H54 (cell line): Measurements from ENCODE around the gene INF2.

Source experiments
- DNase-seq: peaks from one replicate; pipeline ENCODE4 v3.0.0; 2011; ENCODE audit warnings: low spot score, mixed read lengths; ENCODE audit not compliant: insufficient read length
- FAIRE-seq: peaks from 3 replicates; lab custom pipeline; 2011; peaks lifted over from hg19 to GRCh38; lab: Jason Lieb, UNC
- POLR2A ChIP-seq: IDR thresholded peaks from 2 replicates; pipeline ENCODE4 v1.6.1; 2011; ENCODE audit warnings: low read depth, mild to moderate bottlenecking, low read length

INF2 gene

DNA sequence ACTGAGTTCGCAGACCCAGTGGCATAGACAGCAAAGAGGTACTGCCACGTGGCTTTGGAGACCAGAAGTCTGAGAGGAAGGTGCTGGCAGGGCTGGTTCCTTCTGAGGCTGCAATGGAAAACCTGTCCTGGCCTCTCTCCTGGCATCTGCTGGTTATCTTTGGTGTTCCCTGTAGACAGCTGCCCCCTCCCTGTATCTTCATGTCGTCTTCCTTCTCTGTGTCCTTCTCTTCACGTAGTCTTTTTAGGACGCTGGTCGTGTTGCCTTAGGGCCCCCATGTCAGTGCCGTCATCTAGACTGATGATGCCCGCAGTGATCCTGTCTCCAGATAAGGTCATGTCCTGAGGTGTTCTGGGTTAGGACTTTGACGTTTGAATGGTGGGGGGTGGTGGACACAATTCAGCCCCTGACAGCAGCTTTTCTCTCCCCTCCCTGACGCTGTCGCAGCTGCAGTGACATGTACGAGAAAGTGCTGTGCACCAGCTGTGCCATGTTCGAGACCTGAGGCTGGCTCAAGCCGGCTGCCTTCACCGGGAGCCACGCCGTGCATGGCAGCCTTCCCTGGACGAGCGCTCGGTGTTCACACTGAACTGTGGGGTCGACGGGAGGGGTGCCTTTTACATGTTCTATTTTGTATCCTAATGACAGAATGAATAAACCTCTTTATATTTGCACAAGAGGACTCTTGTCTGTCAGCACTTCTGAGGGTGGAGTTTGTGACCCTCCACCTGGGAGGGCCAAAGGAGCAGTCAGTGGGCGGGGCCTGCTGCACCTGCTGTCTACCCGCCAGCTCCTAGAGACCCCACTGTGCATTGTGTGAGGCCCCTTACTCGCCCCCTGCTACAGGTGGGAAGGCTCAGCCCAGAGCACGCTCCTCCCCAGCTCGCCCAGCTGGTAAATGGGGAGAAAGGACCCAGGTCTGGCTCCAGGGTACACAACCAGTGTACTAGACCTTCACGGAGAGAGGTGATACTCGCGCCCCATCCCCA is 69.9 kb downstream of the INF2 start:
- no peak for DNase-seq
- FAIRE-seq, result no peak
- no peak for TF ChIP-seq POLR2A

DNA sequence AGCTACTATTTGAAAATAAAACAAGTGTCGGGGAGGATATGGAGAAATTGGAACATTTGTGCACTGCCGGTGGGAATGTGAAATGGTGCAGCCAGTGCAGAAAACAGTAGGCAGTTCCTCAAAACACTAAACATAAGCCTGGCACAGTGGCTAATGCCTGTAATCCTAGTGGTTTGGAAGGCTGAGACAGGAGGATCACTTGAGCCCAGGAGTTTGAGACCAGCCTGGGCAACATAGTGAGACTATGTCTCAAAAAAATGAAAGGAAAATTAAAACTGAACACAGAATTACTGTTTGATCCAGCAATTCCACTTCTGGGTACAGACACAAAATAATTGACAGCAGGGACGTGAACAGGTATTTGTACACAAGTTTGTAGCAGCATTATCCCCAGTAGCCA is 76.1 kb downstream of the INF2 start:
- DNase-seq, result no peak
- FAIRE-seq, result peak; percentile 30
- TF ChIP-seq POLR2A, result no peak

DNA sequence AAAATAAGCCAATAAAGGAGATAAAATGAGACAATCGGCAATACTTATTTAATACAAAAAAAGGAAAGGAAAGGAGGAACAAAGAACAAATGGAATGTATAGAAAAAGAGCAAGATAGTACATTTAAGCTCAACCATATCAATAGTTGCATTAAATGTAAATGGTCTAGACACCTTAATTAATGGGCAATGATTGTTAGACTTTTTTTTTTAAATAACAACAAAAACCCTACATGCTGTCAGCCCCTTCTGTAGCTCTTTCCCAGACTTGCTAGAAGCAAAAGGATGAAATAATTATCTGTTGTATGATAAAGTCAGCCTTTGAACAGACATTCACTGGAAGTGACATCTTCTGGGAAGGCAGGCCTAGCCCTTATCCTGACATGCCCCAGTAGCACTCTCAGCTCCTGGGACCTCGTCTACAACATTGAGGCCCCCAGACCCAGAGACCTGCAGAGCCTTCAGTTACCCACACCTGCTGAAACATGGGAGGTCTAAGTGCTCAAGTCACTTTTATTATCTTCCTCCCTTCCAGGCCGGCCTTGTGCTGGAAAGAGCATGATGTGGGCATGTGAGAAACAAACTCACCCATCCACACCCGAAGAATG is 76.9 kb downstream of the INF2 start:
- no peak for FAIRE-seq
- TF ChIP-seq POLR2A, result no peak
- no peak for DNase-seq

DNA sequence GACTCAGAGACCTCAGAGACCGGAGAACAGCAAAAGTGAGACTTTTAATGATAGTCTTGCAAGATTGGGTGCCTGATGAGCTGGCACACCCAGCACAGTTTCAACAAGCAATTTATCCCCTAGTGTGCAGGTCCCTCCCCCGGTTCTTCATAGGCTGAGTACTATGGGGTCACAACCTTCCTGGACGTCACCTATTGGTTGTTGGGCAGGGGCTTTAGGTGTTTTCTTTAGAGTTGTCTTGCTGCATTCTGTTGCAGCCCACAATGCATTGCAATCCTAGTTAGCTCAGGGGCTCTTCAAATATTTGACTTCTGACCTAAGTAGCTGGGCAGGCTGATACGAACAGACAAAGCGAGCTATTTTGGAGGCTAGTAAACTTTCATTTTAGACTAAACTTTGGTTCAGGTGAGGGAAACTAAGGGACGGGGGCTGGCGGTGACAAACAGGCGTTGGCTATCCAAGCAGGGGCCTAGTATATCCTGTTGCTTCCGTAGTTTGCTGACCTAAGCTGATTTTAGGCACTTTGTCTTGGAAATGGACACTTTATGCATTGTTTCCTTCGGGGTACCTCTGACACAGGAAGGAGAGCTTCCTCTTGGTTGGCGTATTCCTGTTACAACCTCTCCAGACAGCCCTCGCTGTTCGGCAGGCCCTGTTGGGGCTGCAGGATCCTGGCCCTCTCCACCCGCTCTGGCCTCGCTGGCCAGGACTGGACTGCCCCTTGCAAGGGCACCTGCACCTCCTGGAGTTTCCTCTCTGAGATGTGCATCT is 77.6 kb downstream of the INF2 start:
- no peak for DNase-seq
- FAIRE-seq, result no peak
- TF ChIP-seq POLR2A, result no peak

DNA sequence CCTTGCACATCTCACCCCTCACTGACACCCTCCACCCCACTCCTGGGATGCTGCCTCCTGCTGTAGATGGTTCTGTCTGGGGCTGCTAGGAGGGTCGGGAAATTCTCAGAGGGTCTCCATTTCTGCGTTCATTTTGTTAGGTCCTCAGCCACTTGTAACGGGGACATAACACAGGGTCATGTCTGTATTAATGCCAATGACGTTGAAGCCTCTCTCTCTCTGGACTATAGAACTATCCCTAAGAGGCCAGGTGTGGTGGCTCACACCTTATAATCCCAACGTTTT is 78.2 kb downstream of the INF2 start:
- no peak for TF ChIP-seq POLR2A
- FAIRE-seq (no peak), DNase-seq (no peak)

DNA sequence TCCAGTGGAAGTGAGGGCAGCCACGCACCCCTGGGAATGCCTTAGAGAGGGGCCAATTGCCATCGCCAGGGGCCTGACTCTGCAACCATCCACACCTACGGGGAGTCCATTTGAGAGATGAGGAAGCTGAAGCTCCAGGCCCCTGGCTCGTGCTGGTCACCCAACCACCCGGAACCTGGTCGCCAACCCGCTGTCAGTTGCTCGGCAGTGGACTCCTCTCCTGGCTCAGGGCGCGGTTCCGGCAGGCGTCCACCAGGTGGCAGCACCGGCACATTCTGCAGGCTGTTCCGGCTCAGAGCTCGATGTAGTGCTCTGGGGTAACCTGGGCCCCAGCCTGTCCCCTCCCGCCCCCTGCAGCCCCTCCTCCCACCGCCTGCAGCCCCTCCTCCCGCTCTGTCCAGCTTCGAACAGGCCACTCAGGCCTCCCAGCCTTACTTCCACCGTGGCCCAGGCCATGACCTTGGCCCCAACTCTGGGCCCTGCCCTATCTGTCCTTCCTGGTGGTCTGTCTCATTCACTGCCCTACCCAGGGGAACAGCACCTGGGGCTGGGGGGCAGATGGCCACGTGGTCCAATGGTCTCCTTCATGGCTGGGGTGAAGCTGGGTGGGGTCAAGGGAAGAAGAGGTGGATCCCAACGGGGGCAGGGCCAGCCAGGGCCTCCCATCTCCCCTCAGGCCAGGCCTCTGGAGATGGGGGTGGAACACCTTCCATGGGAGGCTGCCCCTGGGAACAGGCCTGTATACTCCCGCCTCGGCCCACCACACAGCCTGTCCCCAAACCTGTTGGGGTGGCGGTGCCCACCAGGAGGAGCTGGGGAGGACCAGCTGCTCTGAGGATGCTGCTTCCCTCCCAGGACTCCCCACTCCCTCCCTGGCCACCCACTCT is 79.3 kb downstream of the INF2 start:
- peak; percentile 90 for DNase-seq
- no peak for TF ChIP-seq POLR2A
- peak; percentile 76 for FAIRE-seq

DNA sequence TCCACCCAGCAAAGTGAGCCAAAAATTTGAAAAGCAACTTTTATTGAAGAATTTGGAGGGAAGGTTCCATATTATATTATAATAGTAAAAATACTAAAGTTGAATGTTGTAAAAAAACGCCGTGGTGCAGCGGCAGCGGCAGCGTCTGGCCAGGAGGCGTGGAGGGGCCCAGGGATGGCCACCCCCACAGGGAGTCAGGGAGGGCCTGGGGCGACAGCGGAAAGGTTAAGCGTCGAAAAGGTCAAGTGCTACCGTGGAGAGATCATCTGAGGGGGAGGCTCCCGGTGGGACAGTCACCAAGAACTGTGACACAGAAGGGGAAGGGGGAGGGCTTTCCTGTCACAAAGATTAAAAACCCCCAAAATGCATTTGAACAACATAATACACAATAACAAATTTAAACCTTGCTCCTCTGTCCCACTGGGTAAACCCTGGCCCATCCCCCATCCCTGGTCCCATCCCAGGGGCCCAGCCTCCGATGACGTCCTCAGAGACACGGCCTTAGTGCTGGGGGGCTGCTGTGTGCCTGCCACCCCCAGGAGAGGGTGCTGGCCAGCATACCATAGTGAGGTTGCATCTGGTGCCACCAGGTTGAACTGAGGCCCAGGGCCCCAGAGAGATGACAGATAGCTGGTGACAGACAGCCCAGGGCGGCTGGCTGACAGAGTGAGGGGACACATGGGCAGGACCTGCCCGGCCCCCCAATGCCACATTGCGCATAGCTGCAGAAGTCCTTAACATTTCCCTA is 80.1 kb downstream of the INF2 start:
- DNase-seq (no peak), FAIRE-seq (no peak)
- no peak for TF ChIP-seq POLR2A

DNA sequence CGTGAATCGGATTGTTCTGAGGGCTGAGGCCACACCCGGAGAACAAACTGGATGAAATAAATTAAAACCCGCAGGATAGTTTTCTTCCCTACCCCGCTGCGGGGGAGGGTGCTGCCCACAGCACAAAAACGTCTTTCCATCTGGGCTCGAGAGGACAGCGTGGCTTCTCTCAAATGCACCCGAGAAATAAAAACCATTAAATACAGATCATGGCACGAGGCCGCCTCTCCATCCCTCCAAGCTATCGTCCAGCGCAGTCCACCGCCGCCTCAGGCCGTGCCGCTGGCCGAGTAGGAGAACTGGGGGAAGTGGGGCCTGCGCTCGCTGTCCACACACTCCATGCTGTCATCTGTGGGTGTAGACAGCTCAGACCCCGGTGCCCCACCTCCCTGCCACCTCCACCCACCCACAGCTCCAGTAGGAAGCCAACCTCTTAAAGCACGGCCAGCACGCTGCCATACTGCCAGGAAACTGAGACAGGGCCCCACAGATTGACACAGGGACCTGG is 80.7 kb downstream of the INF2 start:
- no peak for TF ChIP-seq POLR2A
- DNase-seq, result no peak
- no peak for FAIRE-seq

DNA sequence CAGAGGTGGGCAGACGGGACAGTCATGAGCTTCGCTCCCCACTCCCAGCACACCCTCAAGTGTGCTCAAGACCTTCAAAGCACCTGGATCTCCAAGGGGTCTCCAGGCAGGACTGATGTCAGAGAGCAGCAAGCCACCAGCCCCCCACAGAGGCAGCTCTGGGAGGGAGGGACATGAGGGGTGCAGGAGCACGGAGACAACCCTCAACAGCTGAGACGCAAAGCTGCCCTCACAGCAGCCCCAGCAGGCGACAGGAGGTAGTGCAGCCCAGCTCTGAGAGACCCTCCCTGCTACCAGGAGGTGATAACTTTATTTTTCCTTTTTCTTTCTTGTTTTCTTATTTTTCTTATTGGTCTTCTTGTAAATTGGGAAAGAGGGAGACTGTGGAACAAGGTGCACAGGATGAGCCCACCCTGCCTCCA is 81.4 kb downstream of the INF2 start:
- FAIRE-seq (no peak), DNase-seq (no peak)
- no peak for TF ChIP-seq POLR2A

DNA sequence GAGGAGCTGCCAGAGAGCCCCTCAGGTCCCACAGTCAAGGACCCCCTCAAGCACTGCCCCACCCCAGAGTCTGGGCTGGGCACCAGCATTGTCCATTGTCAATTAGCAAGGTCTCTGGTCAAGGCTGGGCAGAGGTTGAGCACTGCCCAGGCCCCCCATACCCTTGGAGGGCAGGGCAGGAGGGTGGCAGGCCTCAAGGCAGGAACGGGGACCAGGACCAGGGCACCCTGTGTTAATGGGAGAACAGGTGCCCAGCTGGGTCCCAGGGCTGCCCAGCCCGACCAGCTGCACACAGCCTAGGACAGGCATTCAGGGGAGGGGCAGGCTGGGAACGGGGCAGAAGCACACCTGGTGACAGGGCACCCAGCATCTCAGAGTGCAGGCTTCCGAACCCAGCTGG is 82.0 kb downstream of the INF2 start:
- FAIRE-seq, result no peak
- TF ChIP-seq POLR2A, result no peak
- no peak for DNase-seq
